ENCODE results near the gene GUCY1A2.
"Not testable (repeated sequence)": the region's sequence is repeated elsewhere in the genome, so short reads cannot be mapped to it uniquely, and the experiment has no call there.

GUCY1A2 gene

GRCh38 chr11:107018219-107018901 is at the start of gene GUCY1A2:
Gene GUCY1A2, minus strand, starts transcription at chr11:107018476. Its CDS starts 421 bp downstream, at chr11:107018055.
- no peak for DNase-seq (ENCODE audit: low read depth in 2 of 2)

GRCh38 chr11:107054391-107054790 is 36.1 kb upstream of the GUCY1A2 start:
- DNase-seq (ENCODE audit: low read depth in 2 of 2): no peak

- DNase-seq (ENCODE audit: low read depth in 2 of 2): not testable (repeated sequence)
Measured at GRCh38 chr11:107051332-107051731, 33.1 kb upstream of the GUCY1A2 start.

- not testable (repeated sequence) for DNase-seq (ENCODE audit: low read depth in 2 of 2)
Measured at GRCh38 chr11:107050899-107051298, 32.6 kb upstream of the GUCY1A2 start.

GRCh38 chr11:107050121-107050520 is 31.8 kb upstream of the GUCY1A2 start:
- no peak for DNase-seq (ENCODE audit: low read depth in 2 of 2)

GRCh38 chr11:107044503-107044902 is 26.2 kb upstream of the GUCY1A2 start:
- no peak for DNase-seq (ENCODE audit: low read depth in 2 of 2)

- no peak for DNase-seq (ENCODE audit: low read depth in 2 of 2)
Measured at GRCh38 chr11:107043242-107044006, 25.1 kb upstream of the GUCY1A2 start.

- DNase-seq (ENCODE audit: low read depth in 2 of 2): no peak
Measured at GRCh38 chr11:107042748-107043147, 24.5 kb upstream of the GUCY1A2 start.

- no peak for DNase-seq (ENCODE audit: low read depth in 2 of 2)
Measured at GRCh38 chr11:107041088-107041444, 22.8 kb upstream of the GUCY1A2 start.

GRCh38 chr11:107040433-107041087 is 22.3 kb upstream of the GUCY1A2 start:
- DNase-seq (ENCODE audit: low read depth in 2 of 2): no peak

- DNase-seq (ENCODE audit: low read depth in 2 of 2): no peak
Measured at GRCh38 chr11:107025673-107026072, 7.4 kb upstream of the GUCY1A2 start.

GRCh38 chr11:107020594-107020993 is 2.3 kb upstream of the GUCY1A2 start:
- DNase-seq (ENCODE audit: low read depth in 2 of 2): no peak

- no peak for DNase-seq (ENCODE audit: low read depth in 2 of 2)
Measured at GRCh38 chr11:107018902-107019493, 722 bp upstream of the GUCY1A2 start.

- no peak for DNase-seq (ENCODE audit: low read depth in 2 of 2)
Measured at GRCh38 chr11:107017433-107018218, 650 bp downstream of the GUCY1A2 start.

- no peak for DNase-seq (ENCODE audit: low read depth in 2 of 2)
Measured at GRCh38 chr11:107017104-107017432, 1.2 kb downstream of the GUCY1A2 start.

GRCh38 chr11:107014871-107015270 is 3.4 kb downstream of the GUCY1A2 start:
- no peak for DNase-seq (ENCODE audit: low read depth in 2 of 2)

GRCh38 chr11:107011977-107012376 is 6.3 kb downstream of the GUCY1A2 start:
- DNase-seq (ENCODE audit: low read depth in 2 of 2): no peak

GRCh38 chr11:107009190-107009589 is 9.1 kb downstream of the GUCY1A2 start:
- DNase-seq (ENCODE audit: low read depth in 2 of 2): no peak

- DNase-seq (ENCODE audit: low read depth in 2 of 2): no peak
Measured at GRCh38 chr11:107006076-107006833, 12.0 kb downstream of the GUCY1A2 start.

- no peak for DNase-seq (ENCODE audit: low read depth in 2 of 2)
Measured at GRCh38 chr11:106999196-106999595, 19.1 kb downstream of the GUCY1A2 start.

- no peak for DNase-seq (ENCODE audit: low read depth in 2 of 2)
Measured at GRCh38 chr11:106998916-106999188, 19.4 kb downstream of the GUCY1A2 start.
